Measurements from ENCODE around the gene FAS. TPM values are rescaled to one million over a fixed set of nuclear protein-coding genes. Genes with fewer than 3 reads are reported as not detected.
"Not testable (repeated sequence)": the region's sequence is repeated elsewhere in the genome, so short reads cannot be mapped to it uniquely, and the experiment has no call there.

Gene FAS
- total and polyA plus RNA-seq, 4 donors, result 2.2 to 13.2 (median 5.9) TPM

- Histone ChIP-seq H3K27ac (ENCODE audit: low read depth in 1 of 2, low read length in 2 of 2) (no peak overlapping the region), H3K36me3 (ENCODE audit: control insufficient read depth in 4 of 4, insufficient read depth in 3 of 4, low read depth in 1 of 4, low read length in 3 of 4) (peaks cover 7 to 48% (median 26%) of the 10 kb centered on the region in 4 donors), H3K9me3 (ENCODE audit: control insufficient read depth in 4 of 4, low read length in 3 of 4) (no peaks in the 10 kb centered on the region), H3K9ac (ENCODE audit: low read depth in 1 of 2, low read length in 2 of 2) (no peak overlapping the region), H3K27me3 (ENCODE audit: control insufficient read depth in 4 of 4, insufficient read depth in 4 of 4, low read length in 3 of 4) (no peaks in the 10 kb centered on the region), H3K4me1 (ENCODE audit: control insufficient read depth in 4 of 4, insufficient read depth in 4 of 4, low read length in 3 of 4) (peaks cover 0 to 5% (median 1%) of the 10 kb centered on the region in 4 donors), H3K4me3 (ENCODE audit: low read depth in 1 of 3, low read length in 3 of 3) (no peak overlapping the region)
- no peak for DNase-seq (ENCODE audit: low spot score)
- 89% methylated on average over 3 of the region's 3 CpGs for WGBS
- TF ChIP-seq RXRA (IDR thresholded peaks at IDR 0.05) (no peak), YY1 (IDR thresholded peaks at IDR 0.05) (no peak), HNF4G (IDR thresholded peaks at IDR 0.05) (no peak), NR2F2 (IDR thresholded peaks at IDR 0.05) (no peak), CTCF (IDR thresholded peaks at IDR 0.05; ENCODE audit: low read depth, low read length, missing input control) (no peak), JUND (IDR thresholded peaks at IDR 0.05) (no peak), EGR1 (IDR thresholded peaks at IDR 0.05; ENCODE audit: low read depth in 2 of 2) (no peak), HNF4A (conservative IDR thresholded peaks at IDR 0.05) (no peak)
- TF ChIP-seq, protein P1, sequence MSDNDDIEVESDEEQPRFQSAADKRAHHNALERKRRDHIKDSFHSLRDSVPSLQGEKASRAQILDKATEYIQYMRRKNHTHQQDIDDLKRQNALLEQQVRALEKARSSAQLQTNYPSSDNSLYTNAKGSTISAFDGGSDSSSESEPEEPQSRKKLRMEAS (IDR thresholded peaks at IDR 0.05), result no peak
These were observed 16.7 kb downstream of the FAS start for GRCh38 chr10:89007129-89007893.

DNA sequence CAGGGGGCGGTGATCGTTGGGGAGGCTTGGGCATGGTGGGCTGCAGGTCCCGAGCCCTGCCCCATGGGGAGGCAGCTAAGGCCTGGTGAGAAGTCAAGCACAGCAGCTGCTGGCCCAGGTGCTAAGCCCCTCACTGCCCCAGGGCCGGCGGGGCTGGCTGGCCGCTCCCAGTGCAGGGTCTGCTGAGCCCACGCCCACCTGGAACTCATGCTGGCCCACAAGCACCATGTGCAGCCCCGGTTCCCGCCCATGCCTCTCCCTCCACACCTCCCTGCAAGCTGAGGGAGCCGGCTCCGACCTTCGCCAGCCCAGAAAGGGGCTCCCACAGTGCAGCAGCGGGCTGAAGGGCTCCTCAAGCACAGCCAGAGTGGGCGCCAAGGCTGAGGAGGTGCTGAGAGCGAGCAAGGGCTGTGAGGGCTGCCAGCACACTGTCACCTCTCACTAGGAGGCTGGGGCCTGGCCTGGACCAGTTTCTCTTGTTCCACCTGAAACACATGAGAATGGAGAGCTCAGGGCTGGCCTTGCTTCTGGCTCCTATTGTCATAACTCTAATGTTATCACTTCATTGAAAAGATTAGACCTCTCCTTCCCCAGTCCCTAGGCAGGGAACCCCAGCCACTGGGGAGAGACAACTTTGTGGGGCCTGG, 28.2 kb downstream of the FAS start:
- not testable (repeated sequence) for H3K27me3 ChIP-seq (ENCODE audit: control insufficient read depth in 4 of 4, insufficient read depth in 4 of 4, low read length in 3 of 4); H3K9me3 ChIP-seq (ENCODE audit: control insufficient read depth in 4 of 4, low read length in 3 of 4); H3K4me1 ChIP-seq (ENCODE audit: control insufficient read depth in 4 of 4, insufficient read depth in 4 of 4, low read length in 3 of 4); DNase-seq (ENCODE audit: low spot score); H3K9ac ChIP-seq (ENCODE audit: low read depth in 1 of 2, low read length in 2 of 2); H3K4me3 ChIP-seq (ENCODE audit: low read depth in 1 of 3, low read length in 3 of 3); H3K27ac ChIP-seq (ENCODE audit: low read depth in 1 of 2, low read length in 2 of 2)
- peaks cover 0 to 35% (median 25%) of the 10 kb centered on the region in 4 donors for H3K36me3 ChIP-seq (ENCODE audit: control insufficient read depth in 4 of 4, insufficient read depth in 3 of 4, low read depth in 1 of 4, low read length in 3 of 4)
- WGBS, result 97% methylated on average over 15 of the region's 15 CpGs

DNA sequence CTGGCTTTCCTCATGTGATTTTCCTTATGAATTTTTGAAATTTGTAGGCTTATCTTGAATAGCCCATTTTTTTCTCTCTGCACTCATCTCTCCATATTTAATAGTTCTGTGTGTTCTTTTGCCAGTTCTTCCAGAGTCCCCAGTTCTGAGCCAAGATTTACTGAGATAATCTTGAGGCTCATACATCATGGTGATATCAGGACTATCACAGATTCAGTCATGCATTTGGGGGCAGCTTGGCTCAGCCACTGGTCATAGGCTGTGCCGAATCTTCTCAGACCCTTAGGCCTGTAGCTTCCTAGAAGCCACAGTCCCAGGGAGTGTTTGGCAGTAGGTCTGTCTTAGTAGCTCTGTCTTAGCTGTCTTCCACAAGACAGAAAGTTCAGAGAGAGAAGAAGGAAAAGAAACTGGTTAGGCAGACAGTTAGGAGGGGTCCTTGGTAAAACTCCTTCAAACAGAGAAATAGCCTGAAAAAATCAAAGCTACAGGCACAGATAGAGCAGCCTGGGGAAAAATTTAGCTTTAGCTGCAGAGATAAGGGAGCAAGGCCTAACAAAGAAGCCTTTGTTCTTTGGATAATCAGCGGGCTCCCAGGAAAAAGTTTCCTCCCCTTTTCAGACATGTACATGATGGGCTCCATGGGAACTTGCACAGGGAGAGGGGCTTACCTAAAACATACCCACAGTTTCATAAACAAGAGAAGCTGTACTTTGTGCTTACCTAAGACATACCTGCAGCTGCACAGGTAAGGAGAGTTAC, 29.1 kb downstream of the FAS start:
- no peaks in the 10 kb centered on the region for H3K4me1 ChIP-seq (ENCODE audit: control insufficient read depth in 4 of 4, insufficient read depth in 4 of 4, low read length in 3 of 4)
- WGBS, result 92% methylated on average over 2 of the region's 2 CpGs
- no peak for DNase-seq (ENCODE audit: low spot score)
- peaks cover 2 to 9% (median 6%) of the 10 kb centered on the region in 4 donors for H3K9me3 ChIP-seq (ENCODE audit: control insufficient read depth in 4 of 4, low read length in 3 of 4)
- peaks cover 0 to 29% (median 18%) of the 10 kb centered on the region in 4 donors for H3K36me3 ChIP-seq (ENCODE audit: control insufficient read depth in 4 of 4, insufficient read depth in 3 of 4, low read depth in 1 of 4, low read length in 3 of 4)
- no peak overlapping the region for H3K27ac ChIP-seq (ENCODE audit: low read depth in 1 of 2, low read length in 2 of 2)
- TF ChIP-seq GABPA (IDR thresholded peaks at IDR 0.05 in 1 of 2, conservative IDR thresholded peaks at IDR 0.05 in 1 of 2) (no peak), SP1 (IDR thresholded peaks at IDR 0.05) (no peak), FOXA1 (IDR thresholded peaks at IDR 0.05) (no peak), TAF1 (conservative IDR thresholded peaks at IDR 0.05) (no peak), FOXA2 (IDR thresholded peaks at IDR 0.05) (no peak), NR2F2 (IDR thresholded peaks at IDR 0.05) (no peak)
- no peaks in the 10 kb centered on the region for H3K27me3 ChIP-seq (ENCODE audit: control insufficient read depth in 4 of 4, insufficient read depth in 4 of 4, low read length in 3 of 4)
- H3K9ac ChIP-seq (ENCODE audit: low read depth in 1 of 2, low read length in 2 of 2), result no peak overlapping the region
- peak overlapping the region in 1 of 3 donors; percentile 5 for H3K4me3 ChIP-seq (ENCODE audit: low read depth in 1 of 3, low read length in 3 of 3)

DNA sequence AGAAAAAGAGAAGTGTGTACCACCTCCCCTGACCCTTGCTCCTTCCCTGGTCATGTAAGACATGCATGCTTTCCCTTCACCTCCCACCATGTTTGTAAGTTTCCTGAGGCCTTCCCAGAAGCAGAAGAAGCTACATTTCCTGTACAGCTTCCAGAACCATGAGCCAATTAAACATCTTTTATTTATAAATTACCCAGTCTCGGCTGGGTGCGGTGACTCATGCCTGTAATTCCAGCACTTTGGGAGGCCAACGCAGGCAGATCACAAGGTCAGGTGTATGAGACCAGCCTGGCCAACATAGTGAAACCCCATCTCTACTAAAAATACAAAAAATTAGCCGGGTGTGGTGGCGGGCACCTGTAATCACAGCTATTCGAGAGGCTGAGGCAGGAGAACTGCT, 30.9 kb downstream of the FAS start:
- 92% methylated on average over 6 of the region's 6 CpGs for WGBS
- peaks cover 0 to 24% (median 14%) of the 10 kb centered on the region in 4 donors for H3K36me3 ChIP-seq (ENCODE audit: control insufficient read depth in 4 of 4, insufficient read depth in 3 of 4, low read depth in 1 of 4, low read length in 3 of 4)
- not testable (repeated sequence) for H3K4me1 ChIP-seq (ENCODE audit: control insufficient read depth in 4 of 4, insufficient read depth in 4 of 4, low read length in 3 of 4); H3K27ac ChIP-seq (ENCODE audit: low read depth in 1 of 2, low read length in 2 of 2); DNase-seq (ENCODE audit: low spot score); H3K4me3 ChIP-seq (ENCODE audit: low read depth in 1 of 3, low read length in 3 of 3); H3K9me3 ChIP-seq (ENCODE audit: control insufficient read depth in 4 of 4, low read length in 3 of 4); H3K9ac ChIP-seq (ENCODE audit: low read depth in 1 of 2, low read length in 2 of 2); H3K27me3 ChIP-seq (ENCODE audit: control insufficient read depth in 4 of 4, insufficient read depth in 4 of 4, low read length in 3 of 4)

Data from liver (tissue), 9 donors.